DND-41 (cell line): ENCODE data around the gene FNDC3B.

Experiments
- ATAC-seq: fragments of 200-7000 bp; cut with Tn5 transposase; 3 replicates; pipeline ENCODE4 v1.9.1; 2021; ENCODE audit warnings: low read depth; ENCODE audit not compliant: insufficient read depth
- DNase-seq: peaks from one replicate; pipeline ENCODE4 v3.0.0-alpha.2; 2020
- H2AFZ ChIP-seq: 2 replicates; pipeline ENCODE4 v1.6.0; 2012; ENCODE audit warnings: low read depth, low read length
- H3K27ac ChIP-seq: 2 replicates; pipeline ENCODE4 v1.5.1; 2012; ENCODE audit warnings: low read length, inconsistent platforms
- H3K27me3 ChIP-seq: fragments of 200-600 bp; sonication (generic); 2 replicates; pipeline ENCODE4 v1.6.0; 2012; ENCODE audit warnings: low read length, mild to moderate bottlenecking, inconsistent platforms; ENCODE audit not compliant: insufficient read depth, poor library complexity
- H3K36me3 ChIP-seq: 2 replicates; pipeline ENCODE4 v1.5.1; 2012; ENCODE audit warnings: low read length, inconsistent platforms; ENCODE audit not compliant: insufficient read depth
- H3K4me1 ChIP-seq: 2 replicates; pipeline ENCODE4 v1.5.1; 2012; ENCODE audit warnings: mild to moderate bottlenecking, low read length; ENCODE audit not compliant: insufficient read depth
- H3K4me2 ChIP-seq: 2 replicates; pipeline ENCODE4 v1.6.0; 2012; ENCODE audit warnings: mild to moderate bottlenecking, moderate library complexity, low read length, inconsistent platforms; ENCODE audit not compliant: insufficient read depth
- H3K4me3 ChIP-seq, 2 experiments: fragments of 200-600 bp in 1 of 2; shearing (Covaris generic) in 1 of 2; 2 replicates each; pipeline ENCODE4 v1.5.1; 2012 to 2016; ENCODE audit warnings: inconsistent platforms in 2 of 2, low read length in 2 of 2, mild to moderate bottlenecking in 2 of 2, low read depth in 1 of 2, moderate library complexity in 1 of 2
- H3K79me2 ChIP-seq: 2 replicates; pipeline ENCODE4 v1.6.0; 2012; ENCODE audit warnings: low read length, inconsistent platforms; ENCODE audit not compliant: insufficient read depth
- H3K9ac ChIP-seq: 2 replicates; pipeline ENCODE4 v1.6.0; 2012; ENCODE audit warnings: low read depth, mild to moderate bottlenecking, inconsistent platforms, low read length, moderate library complexity
- H3K9me3 ChIP-seq: 2 replicates; pipeline ENCODE4 v1.5.1; 2012; ENCODE audit warnings: low read length, moderate library complexity, mild to moderate bottlenecking, inconsistent platforms; ENCODE audit not compliant: insufficient read depth, severe bottlenecking
- H4K20me1 ChIP-seq: 2 replicates; pipeline ENCODE4 v1.6.0; 2012; ENCODE audit warnings: low read length; ENCODE audit not compliant: insufficient read depth
- CTCF ChIP-seq: IDR thresholded peaks from 2 replicates; pipeline ENCODE4 v1.5.1; 2012; ENCODE audit warnings: borderline replicate concordance, low read length, moderate library complexity, mild to moderate bottlenecking; ENCODE audit not compliant: poor library complexity, severe bottlenecking; ENCODE audit errors: extremely low read depth
- EZH2 ChIP-seq: IDR thresholded peaks from 3 replicates; pipeline ENCODE4 v1.6.1; 2012; ENCODE audit warnings: borderline replicate concordance, low read depth, mild to moderate bottlenecking, moderate library complexity, low read length, inconsistent platforms; ENCODE audit not compliant: severe bottlenecking

The FNDC3B gene

GRCh38 chr3:172052405-172052804 is 13.0 kb downstream of the FNDC3B start:
- H3K27ac ChIP-seq: no peak overlapping the region
- no peaks in the 10 kb centered on the region for H3K36me3 ChIP-seq
- no peak overlapping the region for H3K4me2 ChIP-seq
- no peak overlapping the region for H2AFZ ChIP-seq
- H3K4me1 ChIP-seq: peaks cover 5% of the 10 kb centered on the region
- no peaks in the 10 kb centered on the region for H3K27me3 ChIP-seq
- DNase-seq: no peak
- ATAC-seq: no peak
- no peaks in the 10 kb centered on the region for H4K20me1 ChIP-seq
- no peak overlapping the region for H3K4me3 ChIP-seq
- no peak for TF ChIP-seq CTCF
- H3K9me3 ChIP-seq: no peaks in the 10 kb centered on the region
- H3K9ac ChIP-seq: no peak overlapping the region
- H3K79me2 ChIP-seq: no peaks in the 10 kb centered on the region

- no peak overlapping the region for H3K4me2 ChIP-seq
- H3K27me3 ChIP-seq: no peaks in the 10 kb centered on the region
- no peak overlapping the region for H3K27ac ChIP-seq
- peaks cover 5% of the 10 kb centered on the region for H3K4me1 ChIP-seq
- DNase-seq (no peak), ATAC-seq (no peak; the same call in 2 of the 3 replicates)
- H4K20me1 ChIP-seq: no peaks in the 10 kb centered on the region
- no peak overlapping the region for H3K4me3 ChIP-seq
- H3K9ac ChIP-seq: no peak overlapping the region
- no peaks in the 10 kb centered on the region for H3K9me3 ChIP-seq
- TF ChIP-seq CTCF: no peak
- TF ChIP-seq EZH2: no peak
- no peak overlapping the region for H2AFZ ChIP-seq
- no peaks in the 10 kb centered on the region for H3K79me2 ChIP-seq
- no peaks in the 10 kb centered on the region for H3K36me3 ChIP-seq
Observed at GRCh38 chr3:172054115-172054764, 14.9 kb downstream of the FNDC3B start.

GRCh38 chr3:172056416-172056815 is 17.0 kb downstream of the FNDC3B start:
- no peak overlapping the region for H3K9ac ChIP-seq
- H2AFZ ChIP-seq: no peak overlapping the region
- no peak overlapping the region for H3K4me3 ChIP-seq
- H4K20me1 ChIP-seq: no peaks in the 10 kb centered on the region
- H3K4me2 ChIP-seq: no peak overlapping the region
- peaks cover 5% of the 10 kb centered on the region for H3K4me1 ChIP-seq
- H3K36me3 ChIP-seq: no peaks in the 10 kb centered on the region
- TF ChIP-seq CTCF: no peak
- no peak for TF ChIP-seq EZH2
- H3K27me3 ChIP-seq: no peaks in the 10 kb centered on the region
- ATAC-seq (no peak), DNase-seq (no peak)
- H3K9me3 ChIP-seq: no peaks in the 10 kb centered on the region
- H3K27ac ChIP-seq: no peak overlapping the region
- no peaks in the 10 kb centered on the region for H3K79me2 ChIP-seq
